Body of pancreas (tissue), 4 donors: ENCODE measurements around the gene LIN7A. TPM values are rescaled to one million over a fixed set of nuclear protein-coding genes. Genes with fewer than 3 reads are reported as not detected.

Experiments used
- ATAC-seq: fragments of 150-250 bp; one replicate; pipeline ENCODE4 v1.9.1; 2016
- DNase-seq, 4 donors: peaks; one replicate each; pipeline ENCODE4 v3.0.0-alpha.2; 2019
- H3K27ac ChIP-seq, 4 donors: fragments of 200-600 bp; sonication (generic); 1 replicate in 3 of 4; 2 replicates in 1 of 4; pipeline versions ENCODE4 v1.5.1 to v1.6.1; 2016 to 2019; ENCODE audit warnings: mild to moderate bottlenecking in 1 of 4, mixed read lengths in 1 of 4, moderate library complexity in 1 of 4
- H3K27me3 ChIP-seq, 2 donors: fragments of 200-600 bp; sonication (generic); one replicate each; pipeline ENCODE4 v1.6.0; 2016; ENCODE audit warnings: mild to moderate bottlenecking in 1 of 2
- H3K36me3 ChIP-seq, 2 donors: fragments of 200-600 bp; sonication (generic); replicated peaks in 1 of 2; 2 replicates each; pipeline ENCODE4 v1.5.1; 2016; ENCODE audit warnings: low read depth in 2 of 2; ENCODE audit not compliant: insufficient read depth in 1 of 2
- H3K4me1 ChIP-seq: fragments of 200-600 bp; sonication (generic); one replicate; pipeline ENCODE4 v1.6.0; 2016
- H3K4me3 ChIP-seq, 2 donors: fragments of 200-600 bp; sonication (generic); 1 replicate in 1 of 2; 2 replicates in 1 of 2; pipeline ENCODE4 v1.5.1; 2016 to 2019
- H3K9me3 ChIP-seq, 3 donors: fragments of 200-600 bp; sonication (generic); 1 replicate in 2 of 3; 2 replicates in 1 of 3; pipeline ENCODE4 v1.5.1; 2016
- CTCF ChIP-seq, 7 experiments: fragments of 450-650 bp in 4 of 7; fragments of 200-600 bp in 3 of 7; sonication (generic) in 3 of 7; IDR thresholded peaks; one replicate each; pipeline ENCODE4 v1.5.1; 2016 to 2019; ENCODE audit warnings: antibody characterized with exemption in 7 of 7
- POLR2A ChIP-seq, 3 donors: fragments of 450-650 bp; IDR thresholded peaks; one replicate each; pipeline ENCODE4 v1.6.1; 2016; ENCODE audit warnings: antibody characterized with exemption in 3 of 3, mild to moderate bottlenecking in 2 of 3
- WGBS, 2 donors: methylation state at CpG; one replicate each; pipeline ENCODE4 v1.1.5; 2017; 5-methylcytosine and 5-hydroxymethylcytosine counted together
- intact Hi-C: fragments of 100-400 bp; cut with DNase I; formaldehyde crosslinking; loops from one replicate; pipeline ENCODE4 v1.15.1; 2023
- total RNA-seq, 2 donors: library from RNA; depleted of rRNA; stranded (reverse); fragments of >200 nt; gene quantifications; one replicate each; pipeline ENCODE4 v1.1.0, GENCODE V29; 2016

LIN7A gene
- total RNA-seq, 2 donors from 2014 or later = 0.66 to 1.0 TPM

DNA sequence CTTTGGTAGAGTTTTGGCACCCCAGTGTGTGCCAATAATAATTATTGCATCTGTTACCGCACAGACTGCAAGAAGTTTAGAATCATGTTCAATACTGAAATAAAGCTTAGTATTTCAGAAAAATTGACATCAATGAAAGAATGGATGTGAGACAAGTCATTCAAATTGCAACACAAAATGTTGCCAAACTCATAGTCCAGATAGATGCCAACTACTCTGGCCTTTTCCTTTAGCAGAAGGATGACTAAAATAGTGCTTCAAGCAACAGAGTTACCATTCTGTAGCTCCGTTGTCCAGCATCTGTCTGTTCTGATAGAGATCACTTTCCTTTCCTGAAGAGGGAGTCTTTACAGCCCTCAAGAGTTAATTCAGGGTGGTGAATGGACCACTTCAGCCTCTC lies 77.5 kb downstream of the LIN7A start:
- Histone ChIP-seq H3K4me1 (no peaks in the 10 kb centered on the region), H3K4me3 (no peak overlapping the region), H3K27me3 (no peaks in the 10 kb centered on the region), H3K36me3 (no peaks in the 10 kb centered on the region), H3K9me3 (no peaks in the 10 kb centered on the region), H3K27ac (no peak overlapping the region)
- DNase-seq (no peak), ATAC-seq (no peak)
- 68 to 89% methylated on average over 2 of the region's 2 CpGs for WGBS, 2 donors
- no peak for TF ChIP-seq CTCF (IDR thresholded peaks at IDR 0.05)
- TF ChIP-seq POLR2A (IDR thresholded peaks at IDR 0.05) = no peak
- intact Hi-C loops = no loop called here

DNA sequence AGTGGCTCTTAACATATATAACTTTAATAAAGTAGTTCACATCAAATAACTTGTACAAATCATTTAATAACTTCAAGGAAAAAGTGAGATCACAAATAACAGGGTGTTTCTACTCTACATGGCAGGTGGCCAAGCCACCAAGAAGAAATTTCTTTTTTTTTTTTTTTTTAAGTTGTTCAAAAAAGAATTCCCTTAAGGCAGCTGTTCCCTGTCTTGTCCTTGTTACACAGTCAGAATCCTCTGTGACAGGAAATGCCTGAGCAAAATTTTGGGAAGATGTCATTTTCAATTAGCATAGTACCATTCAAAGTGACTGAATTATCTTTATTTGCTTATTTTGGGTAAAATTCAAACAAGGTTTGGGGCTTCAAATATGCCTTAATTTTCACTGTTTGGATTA lies 79.4 kb downstream of the LIN7A start:
- H3K4me1 ChIP-seq = no peaks in the 10 kb centered on the region
- no peak overlapping the region for H3K27ac ChIP-seq
- intact Hi-C loops = no loop called here
- no peaks in the 10 kb centered on the region for H3K36me3 ChIP-seq
- no peak for ATAC-seq
- no peak overlapping the region for H3K4me3 ChIP-seq
- no peaks in the 10 kb centered on the region for H3K9me3 ChIP-seq
- no peak for DNase-seq
- TF ChIP-seq CTCF (IDR thresholded peaks at IDR 0.05) (no peak), POLR2A (IDR thresholded peaks at IDR 0.05) (no peak)
- no peaks in the 10 kb centered on the region for H3K27me3 ChIP-seq

DNA sequence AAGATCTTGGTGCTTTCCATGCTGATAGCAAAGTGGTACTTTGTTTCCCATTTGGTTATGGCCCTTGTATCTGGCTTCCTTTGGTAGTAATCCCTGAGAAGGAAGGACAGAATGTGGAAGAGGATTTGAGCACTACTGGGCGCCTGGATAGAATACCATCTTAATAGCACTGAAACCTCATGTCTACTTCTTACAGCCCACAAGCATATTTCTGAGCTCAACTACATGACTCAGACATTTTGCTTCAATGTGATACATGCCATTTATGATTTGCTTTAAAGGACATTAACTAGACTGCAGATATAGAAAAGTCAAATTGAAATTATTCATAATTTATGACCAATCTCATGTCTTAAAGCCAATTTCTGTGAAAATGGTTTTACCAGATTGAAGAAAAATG lies 80.4 kb downstream of the LIN7A start:
- no peaks in the 10 kb centered on the region for H3K36me3 ChIP-seq
- H3K4me3 ChIP-seq = no peak overlapping the region
- H3K4me1 ChIP-seq = no peaks in the 10 kb centered on the region
- no peak for ATAC-seq
- no peaks in the 10 kb centered on the region for H3K9me3 ChIP-seq
- intact Hi-C loops = no loop called here
- no peaks in the 10 kb centered on the region for H3K27me3 ChIP-seq
- TF ChIP-seq POLR2A (IDR thresholded peaks at IDR 0.05) (no peak), CTCF (IDR thresholded peaks at IDR 0.05) (no peak)
- WGBS, 2 donors = 85 to 86% methylated on average over 1 of the region's 1 CpG
- no peak for DNase-seq
- H3K27ac ChIP-seq = no peak overlapping the region

- intact Hi-C loops = no loop called here
- Histone ChIP-seq H3K4me3 (no peak overlapping the region), H3K4me1 (no peaks in the 10 kb centered on the region), H3K9me3 (no peaks in the 10 kb centered on the region), H3K27me3 (no peaks in the 10 kb centered on the region), H3K27ac (no peak overlapping the region), H3K36me3 (no peaks in the 10 kb centered on the region)
- DNase-seq (no peak), ATAC-seq (no peak)
- TF ChIP-seq CTCF (IDR thresholded peaks at IDR 0.05) = no peak
- TF ChIP-seq POLR2A (IDR thresholded peaks at IDR 0.05) = no peak
Observed at GRCh38 chr12:80849337-80849736, 88.4 kb downstream of the LIN7A start.

DNA sequence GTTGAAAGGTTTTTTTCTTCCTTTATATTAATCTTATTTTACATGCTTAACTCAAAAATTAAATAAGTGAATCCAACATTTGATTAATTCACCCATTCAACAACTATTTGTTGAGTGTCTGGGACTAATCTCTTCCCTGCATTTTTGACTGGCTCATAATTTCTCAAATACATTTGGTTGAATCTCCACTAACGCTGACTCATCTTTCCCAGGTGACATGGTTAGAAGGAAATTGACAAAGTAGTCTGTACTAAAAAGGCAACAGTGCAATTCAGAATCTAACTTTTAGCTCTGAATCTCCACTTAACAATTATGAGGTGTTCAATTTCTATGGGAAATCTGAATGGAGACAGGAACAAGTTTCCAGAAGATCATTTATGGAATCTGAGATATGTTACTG lies 88.9 kb downstream of the LIN7A start:
- no peaks in the 10 kb centered on the region for H3K27me3 ChIP-seq
- intact Hi-C loops = no loop called here
- TF ChIP-seq CTCF (IDR thresholded peaks at IDR 0.05) (no peak), POLR2A (IDR thresholded peaks at IDR 0.05) (no peak)

More for the DNA sequence above, 88.9 kb downstream of the LIN7A start:
- H3K9me3 ChIP-seq = no peaks in the 10 kb centered on the region
- 67 to 83% methylated on average over 1 of the region's 1 CpG for WGBS, 2 donors
- no peaks in the 10 kb centered on the region for H3K4me1 ChIP-seq
- ATAC-seq = no peak
- no peak overlapping the region for H3K4me3 ChIP-seq
- DNase-seq = no peak
- H3K27ac ChIP-seq = no peak overlapping the region
- no peaks in the 10 kb centered on the region for H3K36me3 ChIP-seq
